K562 (cell line): ENCODE results near the gene GABARAP. TPM values are rescaled to one million over a fixed set of nuclear protein-coding genes. Genes with fewer than 3 reads are reported as not detected.
A peak's percentile ranks its signal among the peaks of the same experiment; 100 is the strongest.

Experiments
- ARID4B ChIP-seq: sonication (generic); formaldehyde crosslinking; IDR thresholded peaks from 2 replicates; pipeline ENCODE4 v1.8.0; 2022; ENCODE audit warnings: mild to moderate bottlenecking, missing genetic modification reagents
- EGR1 ChIP-seq: fragments of 450-650 bp; conservative IDR thresholded peaks from 2 replicates; pipeline ENCODE4 v1.6.1; 2017; ENCODE audit warnings: mild to moderate bottlenecking
- EP300 ChIP-seq: IDR thresholded peaks from 2 replicates; pipeline ENCODE4 v1.6.1; 2012; ENCODE audit warnings: low read length, improper control_type of control experiment
- JUN ChIP-seq, 2 experiments: sonication (generic) in 1 of 2; formaldehyde crosslinking in 1 of 2; IDR thresholded peaks; 2 replicates each; pipeline versions ENCODE4 v1.6.1 to v1.8.0; 2012 to 2022; ENCODE audit warnings: borderline replicate concordance in 2 of 2, mild to moderate bottlenecking in 2 of 2, improper control_type of control experiment in 1 of 2, low read depth in 1 of 2, low read length in 1 of 2, missing genetic modification reagents in 1 of 2
- LEF1 ChIP-seq: fragments of 450-650 bp; IDR thresholded peaks from 2 replicates; pipeline ENCODE4 v1.6.1; 2016; ENCODE audit warnings: mild to moderate bottlenecking
- NFXL1 ChIP-seq: fragments of 450-650 bp; formaldehyde crosslinking; IDR thresholded peaks from 2 replicates; pipeline ENCODE4 v1.4.0; 2021; ENCODE audit warnings: mild to moderate bottlenecking
- NR1H2 ChIP-seq: sonication (generic); formaldehyde crosslinking; IDR thresholded peaks from 2 replicates; pipeline ENCODE4 v1.4.0; 2020; ENCODE audit warnings: mild to moderate bottlenecking, missing genetic modification reagents
- SFPQ ChIP-seq: fragments of 200-400 bp; formaldehyde crosslinking; IDR thresholded peaks from 2 replicates; pipeline ENCODE4 v1.6.1; 2017; ENCODE audit warnings: mild to moderate bottlenecking, low read depth, low read length, moderate library complexity
- ZNF124 ChIP-seq: sonication (generic); formaldehyde crosslinking; IDR thresholded peaks from 2 replicates; pipeline ENCODE4 v1.8.1; 2022; ENCODE audit warnings: missing genetic modification reagents
- ZNF263 ChIP-seq: sonication (generic); formaldehyde crosslinking; IDR thresholded peaks from 2 replicates; pipeline ENCODE4 v1.8.0; 2022; ENCODE audit warnings: mild to moderate bottlenecking, missing genetic modification reagents, borderline replicate concordance
- polyA plus RNA-seq, 8 experiments: library from polyadenylated mRNA; depleted of rRNA in 4 of 8; stranded (reverse) in 5 of 8; unstranded in 3 of 8; fragments of >200 nt; fragmentation: Nextera tagmentation in 2 of 8; fragmentation: Illumina TruSeq in 1 of 8; extraction: Ambion mirVana in 2 of 8; extraction: Trizol in 1 of 8; gene quantifications; 2 replicates each; pipeline versions ENCODE4 v1.2.1 to v1.2.3, GENCODE V29; 2011 to 2014; ENCODE audit warnings: inconsistent platforms in 1 of 8, missing spikeins in 1 of 8
- total RNA-seq, 7 experiments: library from RNA; depleted of rRNA in 6 of 7; stranded (reverse); fragments of >200 nt in 6 of 7; fragmentation: Illumina TruSeq in 2 of 7; extraction: Trizol in 2 of 7; gene quantifications; 2 replicates each; pipeline versions ENCODE4 v1.2.1 to v1.2.3, GENCODE V29; 2011 to 2021; ENCODE audit warnings: low replicate concordance in 1 of 7
- TF ChIP-seq, protein P1 (sequence below): fragments of 200-800 bp; sonication (Bioruptor generic); IDR thresholded peaks from 2 replicates; pipeline ENCODE4 v1.6.1; 2016; ENCODE audit warnings: missing genetic modification characterization, missing compliant biosample characterization
- TF ChIP-seq, protein P2 (sequence below), 2 experiments: fragments of 450-650 bp in 1 of 2; sonication (generic) in 1 of 2; formaldehyde crosslinking in 1 of 2; IDR thresholded peaks in 1 of 2; conservative IDR thresholded peaks in 1 of 2; 2 replicates each; pipeline versions ENCODE4 v1.6.1 to v1.8.1; 2016 to 2023; ENCODE audit warnings: mild to moderate bottlenecking in 2 of 2, moderate library complexity in 2 of 2, inconsistent platforms in 1 of 2, missing genetic modification reagents in 1 of 2

Gene GABARAP
- total and polyA plus RNA-seq, 9 of the 15 experiments (the other 6 are each of a cell fraction or from before 2014, with no cell fraction given) = 47.5 to 373 (median 152) TPM

DNA sequence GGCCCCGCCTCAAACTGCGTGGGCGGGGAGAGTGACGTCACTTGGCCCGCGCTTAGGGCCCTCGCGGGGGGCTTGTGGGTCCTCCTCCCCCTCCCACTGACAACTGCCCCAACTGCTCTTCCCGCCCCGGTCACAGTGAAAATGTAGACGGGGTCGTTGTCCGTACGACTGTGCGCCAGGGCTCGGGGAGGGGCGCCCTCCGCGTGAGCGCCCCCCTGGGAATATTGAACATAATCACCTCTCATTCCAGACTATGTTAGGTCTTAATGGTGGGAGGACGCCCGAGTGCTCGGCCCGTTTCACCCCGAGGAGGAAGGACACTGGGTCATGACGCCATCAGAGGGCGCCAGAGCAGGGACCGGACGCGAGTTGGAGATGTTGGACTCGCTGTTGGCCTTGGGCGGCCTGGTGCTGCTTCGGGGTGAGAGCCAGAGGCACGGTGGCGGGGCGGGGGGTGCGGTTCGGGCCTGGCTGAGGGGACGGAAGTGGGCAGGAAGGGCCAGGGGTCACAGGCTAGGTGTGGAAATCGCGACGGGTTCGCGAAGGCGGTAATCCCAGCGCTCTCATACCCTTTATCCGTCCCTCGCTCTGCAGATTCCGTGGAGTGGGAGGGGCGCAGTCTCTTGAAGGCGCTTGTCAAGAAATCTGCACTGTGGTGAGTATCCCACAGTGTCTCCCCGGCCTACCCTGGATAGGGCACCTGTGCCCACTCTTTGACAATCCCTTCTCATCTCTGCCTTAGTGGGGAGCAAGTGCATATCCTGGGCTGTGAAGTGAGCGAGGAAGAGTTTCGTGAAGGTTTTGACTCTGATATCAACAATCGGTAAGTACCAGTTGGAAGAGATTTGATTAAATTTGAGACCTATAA, 10.2 kb upstream of the GABARAP start, which contains the start of gene ELP5 (continued):
- TF ChIP-seq ARID4B = peak; percentile 84
- TF ChIP-seq EP300 = 0 out of 2 replicates have a peak, but pooled peaks have one; percentile 1
- TF ChIP-seq, protein P1, sequence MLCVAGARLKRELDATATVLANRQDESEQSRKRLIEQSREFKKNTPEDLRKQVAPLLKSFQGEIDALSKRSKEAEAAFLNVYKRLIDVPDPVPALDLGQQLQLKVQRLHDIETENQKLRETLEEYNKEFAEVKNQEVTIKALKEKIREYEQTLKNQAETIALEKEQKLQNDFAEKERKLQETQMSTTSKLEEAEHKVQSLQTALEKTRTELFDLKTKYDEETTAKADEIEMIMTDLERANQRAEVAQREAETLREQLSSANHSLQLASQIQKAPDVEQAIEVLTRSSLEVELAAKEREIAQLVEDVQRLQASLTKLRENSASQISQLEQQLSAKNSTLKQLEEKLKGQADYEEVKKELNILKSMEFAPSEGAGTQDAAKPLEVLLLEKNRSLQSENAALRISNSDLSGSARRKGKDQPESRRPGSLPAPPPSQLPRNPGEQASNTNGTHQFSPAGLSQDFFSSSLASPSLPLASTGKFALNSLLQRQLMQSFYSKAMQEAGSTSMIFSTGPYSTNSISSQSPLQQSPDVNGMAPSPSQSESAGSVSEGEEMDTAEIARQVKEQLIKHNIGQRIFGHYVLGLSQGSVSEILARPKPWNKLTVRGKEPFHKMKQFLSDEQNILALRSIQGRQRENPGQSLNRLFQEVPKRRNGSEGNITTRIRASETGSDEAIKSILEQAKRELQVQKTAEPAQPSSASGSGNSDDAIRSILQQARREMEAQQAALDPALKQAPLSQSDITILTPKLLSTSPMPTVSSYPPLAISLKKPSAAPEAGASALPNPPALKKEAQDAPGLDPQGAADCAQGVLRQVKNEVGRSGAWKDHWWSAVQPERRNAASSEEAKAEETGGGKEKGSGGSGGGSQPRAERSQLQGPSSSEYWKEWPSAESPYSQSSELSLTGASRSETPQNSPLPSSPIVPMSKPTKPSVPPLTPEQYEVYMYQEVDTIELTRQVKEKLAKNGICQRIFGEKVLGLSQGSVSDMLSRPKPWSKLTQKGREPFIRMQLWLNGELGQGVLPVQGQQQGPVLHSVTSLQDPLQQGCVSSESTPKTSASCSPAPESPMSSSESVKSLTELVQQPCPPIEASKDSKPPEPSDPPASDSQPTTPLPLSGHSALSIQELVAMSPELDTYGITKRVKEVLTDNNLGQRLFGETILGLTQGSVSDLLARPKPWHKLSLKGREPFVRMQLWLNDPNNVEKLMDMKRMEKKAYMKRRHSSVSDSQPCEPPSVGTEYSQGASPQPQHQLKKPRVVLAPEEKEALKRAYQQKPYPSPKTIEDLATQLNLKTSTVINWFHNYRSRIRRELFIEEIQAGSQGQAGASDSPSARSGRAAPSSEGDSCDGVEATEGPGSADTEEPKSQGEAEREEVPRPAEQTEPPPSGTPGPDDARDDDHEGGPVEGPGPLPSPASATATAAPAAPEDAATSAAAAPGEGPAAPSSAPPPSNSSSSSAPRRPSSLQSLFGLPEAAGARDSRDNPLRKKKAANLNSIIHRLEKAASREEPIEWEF (CRISPR knock-in tag) = no peak
- no peak for TF ChIP-seq ZNF124 (CRISPR knock-in tag)
- no peak for TF ChIP-seq NR1H2 (CRISPR knock-in tag)
- peak; percentile 55 for TF ChIP-seq LEF1
- TF ChIP-seq EGR1 = peak; percentile 97
- TF ChIP-seq JUN (IDR thresholded peaks at IDR 0.05; ENCODE audit: borderline replicate concordance, low read depth, low read length) = peak; percentile 70
- TF ChIP-seq JUN (CRISPR knock-in tag; IDR thresholded peaks at IDR 0.05; ENCODE audit: borderline replicate concordance) = no peak
- TF ChIP-seq ZNF263 (CRISPR knock-in tag) = peak; percentile 99
- TF ChIP-seq SFPQ = no peak
- no peak for TF ChIP-seq NFXL1 (CRISPR knock-in tag)
- TF ChIP-seq, protein P2, sequence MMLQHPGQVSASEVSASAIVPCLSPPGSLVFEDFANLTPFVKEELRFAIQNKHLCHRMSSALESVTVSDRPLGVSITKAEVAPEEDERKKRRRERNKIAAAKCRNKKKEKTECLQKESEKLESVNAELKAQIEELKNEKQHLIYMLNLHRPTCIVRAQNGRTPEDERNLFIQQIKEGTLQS (IDR thresholded peaks at IDR 0.05) = peak; percentile 97
- TF ChIP-seq, protein P2 (CRISPR knock-in tag; conservative IDR thresholded peaks at IDR 0.05) = 0 out of 2 replicates have a peak, but pooled peaks have one; percentile 6
